Left kidney (tissue), 2 donors: ENCODE measurements around the gene CDC42BPB. TPM values are rescaled to one million over a fixed set of nuclear protein-coding genes. Genes with fewer than 3 reads are reported as not detected.

Experiments
- DNase-seq: peaks from one replicate; pipeline ENCODE4 v3.0.0-alpha.2; 2013
- polyA plus RNA-seq: library from polyadenylated mRNA; unstranded; fragments of 120-200 nt; gene quantifications from one replicate; pipeline ENCODE4 v1.2.1, GENCODE V29; 2013; ENCODE audit not compliant: insufficient read length

The CDC42BPB gene
- polyA plus RNA-seq, 1 donor, result 88.6 TPM

- no peak for DNase-seq
These were observed 37.9 kb upstream of the CDC42BPB start for GRCh38 chr14:103095210-103095778.

- no peak for DNase-seq
These were observed 37.3 kb upstream of the CDC42BPB start, which contains the start of gene EXOC3L4 for GRCh38 chr14:103094406-103095209. Gene EXOC3L4 (plus strand): TSS chr14:103094725. CDS start chr14:103100220, 5,495 bp downstream.

- DNase-seq, result no peak
These were observed 36.6 kb upstream of the CDC42BPB start for GRCh38 chr14:103093856-103094405.

GRCh38 chr14:103091883-103092222 lies 34.5 kb upstream of the CDC42BPB start:
- no peak for DNase-seq

- DNase-seq, result no peak
These were observed 33.9 kb upstream of the CDC42BPB start for GRCh38 chr14:103091041-103091882.

- DNase-seq, result no peak
These were observed 33.2 kb upstream of the CDC42BPB start for GRCh38 chr14:103090481-103091020.

GRCh38 chr14:103089386-103090335 lies 32.3 kb upstream of the CDC42BPB start:
- no peak for DNase-seq

- DNase-seq, result no peak
These were observed 31.6 kb upstream of the CDC42BPB start for GRCh38 chr14:103088921-103089320.

- no peak for DNase-seq
These were observed 30.0 kb upstream of the CDC42BPB start for GRCh38 chr14:103087343-103087835.

GRCh38 chr14:103086771-103087342 lies 29.5 kb upstream of the CDC42BPB start:
- DNase-seq, result no peak

- DNase-seq, result no peak
These were observed 28.1 kb upstream of the CDC42BPB start for GRCh38 chr14:103085106-103086091.

GRCh38 chr14:103084021-103084919 lies 26.9 kb upstream of the CDC42BPB start, which contains the start of gene LBHD2:
Gene LBHD2 (plus strand): TSS chr14:103084210. CDS start chr14:103086013, 1,803 bp downstream.
- DNase-seq, result no peak

- no peak for DNase-seq
These were observed 24.6 kb upstream of the CDC42BPB start for GRCh38 chr14:103081951-103082350.

- no peak for DNase-seq
These were observed 21.7 kb upstream of the CDC42BPB start for GRCh38 chr14:103078860-103079587.

GRCh38 chr14:103078420-103078749 lies 21.0 kb upstream of the CDC42BPB start:
- DNase-seq, result peak; percentile 78

- no peak for DNase-seq
These were observed 17.5 kb upstream of the CDC42BPB start for GRCh38 chr14:103074729-103075367.
